GM10266 (cell line): Measurements from ENCODE around the gene GPHN.

Source experiments
- DNase-seq: peaks from one replicate; pipeline ENCODE4 v3.0.0; 2012; ENCODE audit errors: extremely low spot score
- CTCF ChIP-seq: IDR thresholded peaks from 2 replicates; pipeline ENCODE4 v1.5.1; 2012; ENCODE audit warnings: mild to moderate bottlenecking, low read depth; ENCODE audit not compliant: control insufficient read depth, insufficient read depth; ENCODE audit errors: missing control alignments

The GPHN gene

GRCh38 chr14:66923251-66923650 is 415.3 kb downstream of the GPHN start:
- no peak for DNase-seq
- TF ChIP-seq CTCF = no peak

- TF ChIP-seq CTCF = no peak
- no peak for DNase-seq
These were observed 431.5 kb downstream of the GPHN start for GRCh38 chr14:66939409-66939808.

- no peak for DNase-seq
- no peak for TF ChIP-seq CTCF
These were observed 436.9 kb downstream of the GPHN start for GRCh38 chr14:66944872-66945271.

GRCh38 chr14:66955159-66955558 is 447.2 kb downstream of the GPHN start:
- DNase-seq = no peak
- no peak for TF ChIP-seq CTCF

GRCh38 chr14:66959437-66960050 is 451.6 kb downstream of the GPHN start:
- TF ChIP-seq CTCF = no peak
- DNase-seq = no peak

- TF ChIP-seq CTCF = no peak
These were observed 457.9 kb downstream of the GPHN start for GRCh38 chr14:66965831-66966230.

GRCh38 chr14:66972469-66972868 is 464.5 kb downstream of the GPHN start:
- DNase-seq = no peak
- no peak for TF ChIP-seq CTCF

More at GRCh38 chr14:66965831-66966230, 457.9 kb downstream of the GPHN start:
- no peak for DNase-seq
